Heart right ventricle (tissue), 16 donors: Measurements from ENCODE around the gene EXOC6. TPM values are rescaled to one million over a fixed set of nuclear protein-coding genes. Genes with fewer than 3 reads are reported as not detected.

ENCODE experiments used
- ATAC-seq, 8 donors: fragments of 200-7000 bp; cut with Tn5 transposase; one replicate each; pipeline ENCODE4 v1.9.1; 2020; ENCODE audit warnings: mild to moderate bottlenecking in 8 of 8, moderate library complexity in 8 of 8, moderate number of reproducible peaks in 1 of 8
- DNase-seq, 2 donors: peaks; one replicate each; pipeline ENCODE4 v3.0.0-alpha.2; 2020
- H3K27ac ChIP-seq, 10 donors: fragments of 200-600 bp; sonication (generic) in 2 of 10; one replicate each; pipeline versions ENCODE4 v1.5.0 to v1.8.0; 2020 to 2022; ENCODE audit warnings: mild to moderate bottlenecking in 3 of 10
- H3K27me3 ChIP-seq, 7 donors: fragments of 200-600 bp; one replicate each; pipeline ENCODE4 v1.8.0; 2021 to 2022; ENCODE audit warnings: mild to moderate bottlenecking in 2 of 7
- H3K36me3 ChIP-seq, 9 donors: fragments of 200-600 bp; sonication (generic) in 1 of 9; one replicate each; pipeline versions ENCODE4 v1.5.0 to v1.8.0; 2020 to 2022; ENCODE audit warnings: mild to moderate bottlenecking in 2 of 9
- H3K4me1 ChIP-seq, 9 donors: fragments of 200-600 bp; sonication (generic) in 1 of 9; one replicate each; pipeline versions ENCODE4 v1.5.0 to v1.8.0; 2020 to 2022; ENCODE audit warnings: mild to moderate bottlenecking in 4 of 9
- H3K4me3 ChIP-seq, 10 donors: fragments of 200-600 bp; sonication (generic) in 2 of 10; one replicate each; pipeline versions ENCODE4 v1.5.0 to v1.8.0; 2020 to 2022; ENCODE audit warnings: mild to moderate bottlenecking in 7 of 10, moderate library complexity in 2 of 10
- H3K9me3 ChIP-seq, 11 donors: fragments of 200-600 bp in 10 of 11; sonication (generic) in 2 of 11; one replicate each; pipeline versions ENCODE4 v1.5.0 to v1.8.0; 2013 to 2022; ENCODE audit warnings: mild to moderate bottlenecking in 2 of 11, control low read depth in 1 of 11, moderate library complexity in 1 of 11
- WGBS, 2 donors: extraction: QIAGEN DNeasy Blood & Tissue Kit; methylation state at CpG; one replicate each; pipeline ENCODE4 v1.1.7; 2013; ENCODE audit warnings: inconsistent platforms in 1 of 2; 5-methylcytosine and 5-hydroxymethylcytosine counted together
- intact Hi-C, 10 donors: fragments of 100-400 bp; cut with DNase I; formaldehyde crosslinking; loops; one replicate each; pipeline versions ENCODE4 v1.11.1 to v1.14.2; 2022
- polyA plus RNA-seq, 2 donors: library from polyadenylated mRNA; stranded (reverse); fragments of 200-250 nt; gene quantifications; one replicate each; pipeline ENCODE4 v1.2.3, GENCODE V29; 2013
- total RNA-seq, 10 donors: library from RNA; stranded (reverse); fragmentation: NEBNext Ultra II Directional in 3 of 10; extraction: Animal tissue kit (Norgen Biotek cat#: 25700) in 3 of 10; gene quantifications; one replicate each; pipeline versions ENCODE4 v1.2.1 to v1.2.4, GENCODE V29; 2021 to 2023
- TF ChIP-seq, protein P1 (sequence below), 9 donors: fragments of 200-600 bp; sonication (generic) in 2 of 9; IDR thresholded peaks; one replicate each; pipeline versions ENCODE4 v1.5.0 to v1.8.0; 2021 to 2022; ENCODE audit warnings: antibody characterized with exemption in 9 of 9, mild to moderate bottlenecking in 5 of 9, moderate library complexity in 1 of 9
- donor health status: Arrhythmogenic right ventricular cardiomyopathy.
- donor health status: ischemic (EF 13 %, LVEDD 7.1; RV severe dilation, severe dysfunction).
- donor health status: healthy with polysubstance abuse.
- donor health status: DM: no; HTN: yes; CAD: no.
- donor health status: DM: no; HTN: no; CAD: no.
- donor health status: ischemic (EF 25% LVEDD 6.9; RV normal size, moderate dysfunction).
- donor health status: ischemic (EF 25% LVEDD 5.7; RV mildly dilated, moderate dysfunction).
- donor health status: healthy.
- donor health status: DM: yes; HTN: yes; CAD: no.
- donor health status: Ischemic cardiomyopathy.
- donor health status: ischemic (EF 35%, LVEDD 5.7; RV mildly dilated, moderate dysfunction).
- donor health status: nonischemic (EF 11% LVEDD 7.7; RV severe dilation, severe dysfunction).
- donor health status: DM: yes; HTN: yes; CAD: no.
- donor health status: PGD.
- donor health status: ischemic (EF 29% LVEDD 5.4; RV normal size, mild dysfunction).
- donor health status: nonischemic (EF 23%, LVEDD 6.1; RV moderate dilation, normal function).

The EXOC6 gene
- total and polyA plus RNA-seq, 12 donors = 3.3 to 11.7 (median 9.2) TPM

DNA sequence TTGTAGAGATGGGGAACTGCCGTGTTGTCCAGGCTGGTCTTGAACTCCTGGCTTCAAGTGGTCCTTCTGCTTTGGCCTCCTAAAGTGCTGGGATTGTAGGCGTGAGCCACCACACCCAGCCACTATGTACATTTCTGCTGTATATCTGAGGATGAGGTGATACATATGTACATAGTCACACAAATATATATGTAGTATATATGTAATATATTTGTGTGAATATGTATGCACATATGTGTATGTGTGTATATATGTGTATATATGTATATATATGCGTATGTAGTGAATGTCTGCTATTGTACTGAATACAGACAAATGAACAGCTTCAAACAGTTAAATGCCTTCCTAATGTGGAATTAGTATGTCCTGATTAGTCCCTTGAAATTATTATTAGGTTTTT is 70.3 kb downstream of the EXOC6 start:
- peaks cover 0 to 42% (median 9%) of the 10 kb centered on the region in 9 donors for H3K36me3 ChIP-seq
- intact Hi-C loops = no loop called here
- H3K27ac ChIP-seq = no peak overlapping the region
- TF ChIP-seq, protein P1, sequence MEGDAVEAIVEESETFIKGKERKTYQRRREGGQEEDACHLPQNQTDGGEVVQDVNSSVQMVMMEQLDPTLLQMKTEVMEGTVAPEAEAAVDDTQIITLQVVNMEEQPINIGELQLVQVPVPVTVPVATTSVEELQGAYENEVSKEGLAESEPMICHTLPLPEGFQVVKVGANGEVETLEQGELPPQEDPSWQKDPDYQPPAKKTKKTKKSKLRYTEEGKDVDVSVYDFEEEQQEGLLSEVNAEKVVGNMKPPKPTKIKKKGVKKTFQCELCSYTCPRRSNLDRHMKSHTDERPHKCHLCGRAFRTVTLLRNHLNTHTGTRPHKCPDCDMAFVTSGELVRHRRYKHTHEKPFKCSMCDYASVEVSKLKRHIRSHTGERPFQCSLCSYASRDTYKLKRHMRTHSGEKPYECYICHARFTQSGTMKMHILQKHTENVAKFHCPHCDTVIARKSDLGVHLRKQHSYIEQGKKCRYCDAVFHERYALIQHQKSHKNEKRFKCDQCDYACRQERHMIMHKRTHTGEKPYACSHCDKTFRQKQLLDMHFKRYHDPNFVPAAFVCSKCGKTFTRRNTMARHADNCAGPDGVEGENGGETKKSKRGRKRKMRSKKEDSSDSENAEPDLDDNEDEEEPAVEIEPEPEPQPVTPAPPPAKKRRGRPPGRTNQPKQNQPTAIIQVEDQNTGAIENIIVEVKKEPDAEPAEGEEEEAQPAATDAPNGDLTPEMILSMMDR (IDR thresholded peaks at IDR 0.05) = no peak
- peaks cover 0 to 12% (median 4%) of the 10 kb centered on the region in 9 donors for H3K4me1 ChIP-seq
- DNase-seq = no peak
- ATAC-seq = no peak
- no peaks in the 10 kb centered on the region for H3K27me3 ChIP-seq
- 98 to 99% methylated on average over 3 of the region's 3 CpGs for WGBS, 2 donors
- no peak overlapping the region for H3K4me3 ChIP-seq
- H3K9me3 ChIP-seq = peaks cover 0 to 17% (median 9%) of the 10 kb centered on the region in 11 donors

DNA sequence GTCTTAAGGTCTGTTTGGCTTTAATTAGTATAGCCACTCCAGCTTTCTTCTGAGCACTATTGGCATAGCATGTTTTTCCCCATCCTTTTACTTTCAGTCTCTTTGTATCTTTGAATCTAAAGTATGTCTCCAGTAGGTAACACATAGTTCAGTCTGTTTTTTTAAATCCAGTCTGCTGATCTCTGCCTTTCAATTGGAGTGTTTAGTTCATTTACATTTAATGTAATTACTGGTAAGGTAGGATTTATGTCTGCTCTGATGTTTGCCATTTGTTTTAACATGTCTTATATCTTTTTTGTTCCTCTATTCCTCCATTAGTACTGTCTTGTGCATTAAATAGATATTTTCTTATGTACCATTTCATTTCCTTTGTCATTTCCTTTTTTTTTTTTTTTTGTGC is 72.5 kb downstream of the EXOC6 start:
- TF ChIP-seq, protein P1 (IDR thresholded peaks at IDR 0.05) = no peak
- peaks cover 0 to 44% (median 9%) of the 10 kb centered on the region in 9 donors for H3K36me3 ChIP-seq
- H3K9me3 ChIP-seq = peaks cover 0 to 17% (median 9%) of the 10 kb centered on the region in 11 donors
- no peaks in the 10 kb centered on the region for H3K27me3 ChIP-seq
- intact Hi-C loops = no loop called here
- DNase-seq = no peak
- H3K4me1 ChIP-seq = no peaks in the 10 kb centered on the region
- ATAC-seq = no peak
- no peak overlapping the region for H3K4me3 ChIP-seq
- no peak overlapping the region for H3K27ac ChIP-seq

DNA sequence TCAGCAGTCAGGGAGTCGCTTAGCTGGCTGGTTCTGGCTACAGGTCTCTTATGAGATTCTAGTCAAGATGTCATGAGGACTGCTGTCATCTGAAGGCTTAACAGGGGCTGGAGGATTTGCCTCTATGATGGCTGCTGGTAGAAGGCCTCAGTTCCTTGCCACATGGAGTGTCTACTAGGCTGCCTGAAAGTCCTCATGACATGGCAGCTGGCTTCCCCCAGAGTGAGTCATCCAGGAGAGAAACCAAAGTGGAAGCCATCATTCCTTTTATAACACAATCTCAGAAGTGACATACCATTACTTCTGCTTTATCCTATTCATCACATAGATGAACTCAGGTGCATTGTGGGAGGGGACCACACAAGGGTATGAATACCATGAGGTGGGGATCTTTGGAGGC is 75.1 kb downstream of the EXOC6 start:
- no peak overlapping the region for H3K4me3 ChIP-seq
- ATAC-seq = no peak
- TF ChIP-seq, protein P1 (IDR thresholded peaks at IDR 0.05) = no peak

DNA sequence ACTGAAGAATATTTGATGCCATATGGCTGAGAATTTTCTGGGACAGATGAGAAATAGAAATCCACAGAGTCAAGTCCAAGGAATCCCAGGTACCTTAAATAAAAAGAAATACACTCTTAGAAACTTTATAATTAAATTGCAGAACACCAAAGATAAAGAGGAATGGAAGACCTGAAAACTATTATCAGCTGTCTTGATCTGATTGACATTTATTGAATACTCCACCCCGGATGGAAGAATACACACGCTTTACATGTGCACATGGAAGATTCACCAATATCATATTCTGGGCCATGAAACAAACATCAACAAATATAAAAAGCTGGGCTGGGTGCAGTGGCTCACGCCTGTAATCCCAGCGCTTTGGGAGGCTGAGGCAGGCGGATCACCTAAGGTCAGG is 81.6 kb downstream of the EXOC6 start:
- Histone ChIP-seq H3K27me3 (no peaks in the 10 kb centered on the region), H3K36me3 (peaks cover 0 to 54% (median 12%) of the 10 kb centered on the region in 9 donors), H3K27ac (no peak overlapping the region), H3K4me3 (no peak overlapping the region), H3K4me1 (no peaks in the 10 kb centered on the region), H3K9me3 (no peaks in the 10 kb centered on the region)
- intact Hi-C loops = no loop called here
- 96 to 98% methylated on average over 5 of the region's 5 CpGs for WGBS, 2 donors
- no peak for DNase-seq
- ATAC-seq = no peak
- TF ChIP-seq, protein P1 (IDR thresholded peaks at IDR 0.05) = no peak

More for the DNA sequence above, 75.1 kb downstream of the EXOC6 start:
- Histone ChIP-seq H3K4me1 (no peaks in the 10 kb centered on the region), H3K27me3 (no peaks in the 10 kb centered on the region), H3K9me3 (peaks cover 0 to 17% (median 9%) of the 10 kb centered on the region in 11 donors), H3K36me3 (peaks cover 0 to 43% (median 9%) of the 10 kb centered on the region in 9 donors), H3K27ac (no peak overlapping the region)
- DNase-seq = no peak
- 89 to 91% methylated on average over 1 of the region's 1 CpG for WGBS, 2 donors
- intact Hi-C loops = no loop called here
